GM18519 (cell line): Measurements from ENCODE around the gene NTHL1.

Experiments
- ATAC-seq: cut with Tn5 transposase; IDR thresholded peaks from one replicate; pipeline ENCODE4 v1.9.1; 2021; ENCODE audit warnings: mild to moderate bottlenecking, moderate library complexity; ENCODE audit not compliant: unreplicated experiment, low FRiP score

NTHL1 gene

GRCh38 chr16:1998360-1998835 lies 49.2 kb downstream of the NTHL1 start:
- ATAC-seq = no peak

- ATAC-seq = no peak
Observed at GRCh38 chr16:1997494-1998359, 49.9 kb downstream of the NTHL1 start.

- no peak for ATAC-seq
Observed at GRCh38 chr16:1993731-1994131, 53.9 kb downstream of the NTHL1 start.

GRCh38 chr16:1992704-1993317 lies 54.8 kb downstream of the NTHL1 start:
- no peak for ATAC-seq

GRCh38 chr16:1991948-1992703 lies 55.5 kb downstream of the NTHL1 start:
- peak; percentile 40 for ATAC-seq

GRCh38 chr16:1991588-1991947 lies 56.1 kb downstream of the NTHL1 start:
- ATAC-seq = no peak

GRCh38 chr16:1991135-1991551 lies 56.5 kb downstream of the NTHL1 start:
- ATAC-seq = no peak

GRCh38 chr16:1990351-1991134 lies 57.1 kb downstream of the NTHL1 start:
- ATAC-seq = no peak

- ATAC-seq = no peak
Observed at GRCh38 chr16:1990101-1990350, 57.6 kb downstream of the NTHL1 start.
